AML-193 (cell line): ENCODE results near the gene CRISP3.
"Not testable (repeated sequence)": the region's sequence is repeated elsewhere in the genome, so short reads cannot be mapped to it uniquely, and the experiment has no call there.

ENCODE experiments used
- DNase-seq, 2 experiments: peaks; one replicate each; lab custom pipeline; 2025; lab: John Stamatoyannopoulos, UW

The CRISP3 gene, protein sequence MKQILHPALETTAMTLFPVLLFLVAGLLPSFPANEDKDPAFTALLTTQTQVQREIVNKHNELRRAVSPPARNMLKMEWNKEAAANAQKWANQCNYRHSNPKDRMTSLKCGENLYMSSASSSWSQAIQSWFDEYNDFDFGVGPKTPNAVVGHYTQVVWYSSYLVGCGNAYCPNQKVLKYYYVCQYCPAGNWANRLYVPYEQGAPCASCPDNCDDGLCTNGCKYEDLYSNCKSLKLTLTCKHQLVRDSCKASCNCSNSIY

DNA sequence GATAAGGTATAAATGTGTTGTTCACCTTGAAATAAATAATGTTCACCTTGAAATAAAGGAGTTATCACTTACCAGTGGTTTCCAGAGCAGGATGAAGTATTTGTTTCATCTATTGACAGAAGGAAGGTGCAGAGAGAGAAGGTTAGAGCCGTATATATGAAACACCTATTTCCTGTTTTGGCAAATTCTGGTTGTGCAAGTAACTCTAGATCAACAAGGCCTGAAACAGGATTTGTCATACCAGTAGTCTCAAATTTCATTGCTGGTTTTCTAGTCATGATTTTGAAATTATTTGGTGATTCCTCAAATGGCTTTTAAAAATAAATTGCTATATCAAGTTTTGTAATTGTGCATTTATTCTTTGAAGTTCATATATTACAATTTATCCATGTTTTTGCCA lies at the start of gene CRISP3:
Gene CRISP3 (minus strand): TSS at position 130 of the 400 bp plus-strand sequence. CDS start 21 bp downstream, at position 109.
- DNase-seq = no peak

DNA sequence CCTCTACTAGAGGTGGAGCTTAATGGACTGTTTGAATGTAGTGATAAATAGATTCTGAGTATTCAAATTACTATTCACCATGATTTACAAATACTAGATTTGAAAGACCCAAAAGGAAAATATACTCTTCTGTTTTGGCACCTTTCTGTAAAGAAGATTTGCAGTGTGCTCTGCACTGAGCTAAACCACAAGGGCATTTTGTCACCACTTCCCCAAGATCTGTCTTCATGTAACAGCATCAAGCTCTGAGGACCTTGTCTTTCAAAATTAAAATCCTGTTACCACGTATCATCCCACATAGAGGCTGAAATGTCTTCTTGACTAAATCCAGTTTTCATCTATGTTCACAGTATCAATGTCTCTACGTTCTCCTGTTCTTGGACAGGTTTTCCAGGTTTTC lies 46.2 kb upstream of the CRISP3 start:
- no peak for DNase-seq

DNA sequence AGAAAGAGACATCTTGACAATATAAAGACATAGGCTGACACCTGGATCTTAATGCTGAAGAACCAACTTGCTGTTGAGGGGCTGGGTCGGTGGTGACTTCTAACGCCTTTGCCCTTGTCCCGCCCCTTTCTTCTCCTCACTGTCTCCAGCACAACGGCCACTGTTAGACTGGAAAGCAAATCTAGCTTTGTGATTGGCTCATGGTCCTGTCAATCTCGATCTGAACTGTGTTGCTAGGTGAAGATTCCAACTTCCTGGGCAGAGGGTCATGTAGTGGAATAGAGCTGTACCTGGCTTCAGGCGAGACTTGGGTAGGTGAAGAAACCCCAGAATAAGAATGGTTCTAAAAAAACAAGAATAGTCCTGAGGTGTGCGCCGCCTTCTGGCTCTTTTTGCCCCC lies 43.0 kb upstream of the CRISP3 start, which contains the start of gene PGK2:
Gene PGK2 (minus strand): TSS at position 110 of the 400 bp plus-strand sequence. CDS start 98 bp downstream, at position 12.
- DNase-seq = no peak

DNA sequence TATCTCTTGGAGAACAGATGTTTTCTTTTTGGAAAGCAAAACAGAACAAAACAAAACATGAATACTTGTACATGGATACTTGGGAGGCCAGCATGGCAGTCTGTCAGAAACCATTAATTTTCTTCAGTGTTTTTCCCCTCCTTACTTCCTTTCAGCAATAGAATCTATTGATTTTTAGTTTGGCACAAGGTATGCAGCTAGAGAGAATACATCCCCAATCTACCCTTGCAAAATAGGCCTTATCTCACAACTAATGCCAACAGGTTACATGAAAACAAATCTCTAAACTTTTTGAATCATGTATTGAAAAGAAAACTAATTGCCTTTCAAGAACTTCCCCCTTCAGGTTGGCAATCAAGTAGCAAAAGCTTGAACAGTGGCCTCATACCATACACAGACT lies 40.1 kb upstream of the CRISP3 start:
- no peak for DNase-seq

DNA sequence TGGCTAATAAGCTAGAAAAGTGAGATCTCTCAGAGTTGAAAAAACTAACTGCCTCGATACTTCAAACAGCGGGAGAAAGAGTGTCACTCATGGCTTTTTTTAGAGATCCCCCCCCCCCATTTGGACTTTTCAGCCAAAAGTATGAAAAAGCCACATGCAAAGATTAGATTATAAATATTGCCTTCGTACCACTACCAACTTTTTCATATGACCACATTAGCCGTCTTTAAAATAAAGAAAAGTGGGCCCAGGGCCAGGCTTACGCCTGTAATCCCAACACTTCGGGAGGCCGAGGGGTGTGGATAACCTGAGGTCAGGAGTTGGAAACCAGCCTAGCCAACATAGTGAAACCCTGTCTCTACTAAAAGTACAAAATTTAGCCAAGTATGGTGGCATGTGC lies 38.5 kb upstream of the CRISP3 start:
- DNase-seq = no peak

DNA sequence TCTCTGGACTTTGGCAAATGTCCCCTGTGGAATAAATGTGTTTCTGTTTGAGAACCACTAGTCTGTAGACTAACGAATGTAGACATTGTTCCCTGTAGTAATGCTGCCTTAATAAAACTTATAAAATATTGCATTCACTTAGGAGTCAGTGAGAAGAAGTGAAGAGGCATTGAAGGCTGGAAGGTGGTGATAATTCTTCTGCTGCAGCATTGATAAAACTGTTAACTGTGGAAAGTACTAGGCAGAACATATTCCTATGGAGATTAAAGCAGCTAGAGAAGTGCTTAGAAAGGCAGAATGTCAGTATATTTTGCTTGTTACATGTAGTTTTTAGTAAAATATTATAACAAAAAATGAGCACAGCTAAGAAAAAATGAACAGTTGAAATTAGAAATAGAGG lies 38.1 kb upstream of the CRISP3 start:
- no peak for DNase-seq

DNA sequence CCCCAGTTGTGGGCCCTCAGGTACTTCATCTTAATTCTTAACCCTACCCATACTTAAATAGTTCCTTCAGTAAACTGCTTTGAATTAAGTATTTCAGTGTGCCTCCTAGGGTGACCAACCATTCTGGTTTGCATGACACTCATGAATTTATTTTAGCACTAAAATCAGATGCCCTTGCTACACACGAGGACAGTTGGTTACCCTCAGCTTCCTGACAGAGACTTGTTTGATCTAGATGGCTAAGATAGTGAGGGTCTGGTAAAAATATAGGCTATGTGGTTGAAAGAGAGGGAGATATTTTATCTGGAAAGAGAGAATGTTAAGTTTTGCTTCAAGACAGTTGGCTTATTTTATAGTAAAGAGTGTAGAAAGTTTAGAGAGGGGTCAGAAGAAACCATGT lies 32.3 kb upstream of the CRISP3 start:
- DNase-seq = no peak

DNA sequence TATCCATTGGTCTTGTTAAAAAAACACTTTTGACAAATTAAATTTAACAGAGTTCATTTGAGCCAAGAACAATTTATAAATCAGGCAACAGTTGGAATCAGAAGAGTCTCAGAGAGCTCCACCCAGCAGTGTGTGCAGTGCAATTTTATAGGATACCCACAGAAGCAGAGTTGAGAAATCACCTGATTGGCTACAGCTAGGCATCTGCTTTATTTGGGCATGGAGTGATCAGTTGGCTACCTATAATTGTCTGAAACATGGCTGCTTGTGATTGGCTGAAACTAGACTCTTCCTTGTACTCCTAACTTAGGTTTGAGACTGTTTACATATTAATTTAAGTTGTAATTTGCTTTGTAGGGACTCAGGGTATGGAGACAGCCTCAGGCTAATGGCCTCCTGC lies 30.9 kb upstream of the CRISP3 start:
- DNase-seq = no peak

DNA sequence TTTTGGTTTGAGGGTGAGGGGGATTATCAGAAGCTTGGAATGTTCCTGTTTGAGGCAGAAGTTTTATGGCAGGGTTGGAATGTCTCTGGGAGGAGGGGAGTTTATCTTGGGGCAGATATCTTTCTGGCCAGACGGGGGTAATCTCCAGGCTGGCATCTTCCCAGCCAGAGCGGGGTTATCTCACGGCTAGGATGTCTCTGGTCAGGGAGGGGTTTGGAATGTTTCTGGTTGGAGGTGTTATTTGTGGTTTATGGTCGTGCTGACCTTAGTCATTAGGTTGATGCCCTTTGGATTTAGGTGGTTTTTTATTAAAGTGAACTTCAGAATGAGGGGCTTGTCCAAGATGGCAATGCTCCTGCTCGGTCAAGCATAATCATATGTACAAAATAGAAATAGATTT lies 28.1 kb upstream of the CRISP3 start:
- DNase-seq = no peak

DNA sequence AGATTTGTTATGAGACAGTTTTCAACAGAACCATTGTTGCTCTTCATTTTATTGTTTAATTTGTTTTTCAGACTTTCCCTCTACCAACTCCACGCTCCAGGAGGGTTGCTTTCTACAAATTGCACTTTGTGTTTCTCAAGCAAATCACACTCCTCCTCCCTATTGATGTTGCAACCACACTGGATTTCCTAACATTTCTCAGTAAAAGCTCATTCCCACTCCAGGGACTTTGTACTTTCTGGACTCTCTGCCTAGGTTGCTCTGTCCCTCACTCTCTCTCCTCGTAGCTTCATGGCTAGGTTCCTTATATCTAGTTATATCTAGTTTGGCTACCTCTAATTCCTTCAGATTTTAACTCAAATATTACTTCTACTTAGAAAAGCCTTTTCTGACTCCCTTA lies 22.6 kb upstream of the CRISP3 start:
- DNase-seq = no peak

DNA sequence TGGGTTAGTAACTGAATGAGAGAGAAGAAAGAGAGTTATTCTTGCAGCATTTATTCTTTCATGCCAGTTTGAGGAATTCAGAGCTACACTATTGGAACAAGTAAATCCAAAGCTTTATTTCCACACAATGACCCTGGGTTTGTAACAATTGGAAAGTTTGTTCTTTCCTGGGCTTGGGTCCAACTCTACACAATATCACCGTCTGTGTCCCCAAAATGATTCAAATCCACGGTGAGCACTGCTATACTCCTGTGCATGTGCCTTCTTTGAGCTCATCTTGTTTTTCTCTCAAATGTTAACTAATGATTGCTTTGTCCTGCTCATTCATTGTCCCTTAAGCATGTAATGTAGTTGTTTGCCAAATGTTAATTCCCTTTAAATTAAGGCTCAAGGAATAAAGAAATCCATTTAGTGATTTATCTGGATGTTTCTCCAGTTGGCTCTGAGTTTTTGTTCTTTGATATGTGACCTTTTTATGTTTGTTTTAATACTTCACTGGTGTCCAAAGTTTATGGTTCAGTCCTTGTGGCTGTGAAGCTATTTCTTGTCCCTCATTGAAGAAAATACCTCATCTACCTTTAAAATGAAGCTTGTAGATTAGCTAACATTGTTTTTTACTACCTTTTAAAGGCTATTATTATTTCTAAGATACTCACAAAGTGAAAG lies 20.5 kb upstream of the CRISP3 start:
- DNase-seq = no peak

DNA sequence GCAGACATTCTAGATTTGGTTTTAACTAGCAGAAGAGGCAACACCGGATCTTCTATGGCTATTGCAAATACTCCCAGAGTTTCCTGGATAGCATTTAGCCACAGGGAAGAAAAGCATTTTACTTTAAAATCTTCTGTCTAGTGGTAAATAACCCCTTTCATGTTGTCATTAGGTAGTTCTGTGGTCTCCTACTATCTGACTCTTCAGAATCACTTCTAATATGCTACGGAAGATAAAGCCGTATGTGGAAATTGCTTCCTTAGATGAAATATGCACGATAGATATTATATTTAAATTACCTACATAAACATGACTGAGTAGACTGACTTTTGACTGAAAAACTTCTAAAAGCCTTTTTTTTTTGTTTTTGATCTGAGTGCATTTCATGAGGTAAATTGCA lies 759 bp downstream of the CRISP3 start:
- DNase-seq = no peak

DNA sequence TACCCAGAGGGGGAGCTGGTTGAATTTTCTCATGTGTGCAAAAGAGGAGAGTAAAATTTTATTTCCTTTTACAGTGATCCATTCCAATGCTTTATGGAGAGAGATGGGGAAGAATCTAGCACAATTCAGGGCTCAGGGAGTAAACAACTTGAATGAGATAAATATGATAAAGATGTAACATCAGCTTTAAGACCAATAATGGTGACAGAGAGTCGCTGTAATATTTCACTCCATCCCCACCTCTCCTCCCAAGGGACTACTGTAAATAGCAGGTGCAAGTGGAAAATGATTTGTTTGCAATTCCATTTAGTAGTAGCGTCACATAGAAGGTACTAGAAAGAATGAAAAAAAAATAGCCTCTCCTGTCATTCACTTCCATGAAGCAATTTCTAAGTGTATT lies 4.8 kb downstream of the CRISP3 start:
- no peak for DNase-seq

DNA sequence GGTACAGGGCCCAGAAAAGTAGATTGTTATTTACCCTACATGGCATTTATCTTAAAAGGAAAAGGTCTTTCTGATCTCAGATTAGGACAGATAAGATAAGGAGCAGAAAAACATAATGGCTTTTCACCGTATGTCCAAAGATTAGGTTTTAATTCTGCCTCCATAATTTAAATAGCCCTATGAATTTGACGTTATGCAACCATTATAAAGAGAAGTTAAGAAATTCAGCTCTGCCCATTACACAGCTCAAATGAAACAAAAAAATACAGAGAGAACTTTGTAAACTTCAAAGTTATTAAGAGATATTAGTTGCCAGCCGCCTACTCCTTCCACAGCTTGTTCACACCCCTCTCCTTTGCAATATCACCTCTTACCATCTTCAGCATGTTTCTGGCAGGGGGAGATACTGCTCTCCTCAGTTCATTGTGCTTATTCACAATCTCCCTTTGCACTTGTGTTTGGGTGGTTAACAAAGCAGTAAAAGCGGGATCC lies 8.1 kb downstream of the CRISP3 start:
- DNase-seq = no peak

DNA sequence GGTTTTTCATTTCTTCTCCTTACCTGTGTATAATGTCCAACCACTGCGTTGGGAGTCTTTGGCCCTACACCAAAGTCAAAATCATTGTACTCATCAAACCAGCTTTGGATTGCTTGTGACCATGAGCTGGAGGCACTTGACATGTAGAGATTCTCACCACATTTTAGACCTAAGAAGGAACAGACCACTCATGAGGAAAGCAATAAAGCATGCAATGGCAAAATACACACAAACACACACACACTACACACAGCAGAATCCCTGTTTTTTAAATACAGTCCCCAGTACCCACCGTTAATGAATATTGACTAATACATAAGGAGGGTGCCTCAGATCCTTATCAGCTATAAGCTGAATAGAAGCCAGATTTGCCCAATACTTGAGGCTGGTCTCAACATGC lies 10.5 kb downstream of the CRISP3 start:
- no peak for DNase-seq

DNA sequence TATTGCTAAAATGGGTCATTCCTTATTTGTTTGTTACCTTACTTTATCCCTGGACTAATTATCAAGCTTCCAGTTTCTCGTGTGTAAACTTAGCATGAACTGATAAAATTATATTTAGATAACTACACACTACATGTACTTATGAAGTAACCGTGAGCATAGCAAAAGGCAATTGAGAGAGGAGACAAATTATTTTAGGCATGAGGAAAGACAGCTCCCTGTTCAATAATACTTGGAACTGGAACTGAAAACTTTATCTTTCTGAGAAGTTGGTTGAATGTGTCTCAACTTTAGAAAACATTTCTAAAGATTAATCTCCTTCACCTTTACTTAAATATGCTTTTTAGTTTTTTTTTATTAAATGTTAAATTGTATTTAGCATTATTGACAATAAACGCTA lies 11.4 kb downstream of the CRISP3 start:
- DNase-seq = no peak

DNA sequence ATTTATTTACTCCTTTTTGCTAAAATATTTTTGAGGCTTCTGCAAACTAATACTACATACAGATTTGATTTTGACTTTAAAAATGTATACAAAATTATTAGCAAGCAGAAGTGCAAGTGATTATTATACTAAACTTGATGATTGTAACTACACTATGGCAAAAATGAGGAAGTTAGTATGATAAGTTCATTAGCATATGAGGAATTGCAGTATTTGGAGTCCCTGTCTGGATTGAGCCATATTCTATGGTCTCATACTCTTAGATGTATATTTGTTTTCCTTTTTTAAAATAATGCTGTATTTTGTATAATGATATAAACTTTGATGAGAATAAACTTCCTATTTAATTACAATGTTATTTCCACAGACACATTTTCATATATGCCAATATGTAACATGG lies 13.9 kb downstream of the CRISP3 start:
- peak in 1 of 2 experiments; percentile 33 for DNase-seq

DNA sequence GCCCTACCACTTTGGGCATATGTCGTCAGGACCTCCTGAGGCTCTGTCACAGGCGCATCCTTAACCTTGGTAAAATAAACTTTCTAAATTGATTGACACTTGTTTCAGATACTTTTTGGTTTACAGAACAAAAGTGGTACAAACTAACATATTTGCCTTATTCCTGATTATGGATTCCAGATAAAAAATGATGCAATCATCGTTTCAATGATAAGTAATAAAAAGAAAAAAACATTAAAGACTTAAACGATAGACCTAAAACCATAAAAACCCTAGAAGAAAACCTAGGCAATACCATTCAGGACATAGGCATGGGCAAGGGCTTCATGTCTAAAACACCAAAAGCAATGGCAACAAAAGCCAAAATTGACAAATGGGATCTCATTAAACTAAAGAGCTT lies 20.3 kb downstream of the CRISP3 start:
- DNase-seq = not testable (repeated sequence)

DNA sequence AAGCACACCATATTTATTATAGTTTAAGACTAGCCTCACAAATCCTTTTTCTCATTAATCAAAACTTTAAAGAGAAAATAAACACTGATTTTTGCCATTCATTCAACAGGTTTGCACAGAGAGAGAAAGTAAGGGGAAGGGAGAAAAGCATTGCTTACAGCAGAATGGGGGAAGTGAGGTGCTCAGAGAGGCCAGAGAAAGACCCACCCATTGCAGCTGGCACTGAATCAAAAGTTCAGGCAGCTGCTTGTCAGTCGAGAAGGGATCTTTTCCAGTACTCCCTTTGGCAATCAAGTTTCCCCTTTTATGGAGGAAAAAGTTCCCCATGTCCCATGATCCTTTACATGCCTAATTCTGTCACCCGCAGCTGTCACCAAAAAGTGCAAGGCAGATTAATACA lies 22.9 kb downstream of the CRISP3 start:
- DNase-seq = no peak

DNA sequence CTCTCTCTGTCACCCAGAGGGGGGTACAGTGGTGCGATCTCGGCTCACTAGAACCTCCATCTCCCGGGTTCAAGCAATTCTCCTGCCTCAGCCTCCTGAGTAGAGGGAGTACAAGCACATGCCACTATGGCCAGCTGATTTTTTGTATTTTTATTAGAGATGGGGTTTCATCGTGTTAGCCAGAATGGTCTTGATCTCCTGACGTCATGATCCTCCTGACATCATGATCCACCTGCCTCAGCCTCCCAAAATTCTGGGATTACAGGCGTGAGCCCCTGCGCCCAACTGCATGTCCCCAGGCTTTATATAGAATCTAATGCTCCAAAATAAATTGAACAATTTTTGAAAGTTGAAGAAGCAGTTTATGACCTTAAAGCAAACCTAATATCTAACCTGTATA lies 23.8 kb downstream of the CRISP3 start:
- no peak for DNase-seq

DNA sequence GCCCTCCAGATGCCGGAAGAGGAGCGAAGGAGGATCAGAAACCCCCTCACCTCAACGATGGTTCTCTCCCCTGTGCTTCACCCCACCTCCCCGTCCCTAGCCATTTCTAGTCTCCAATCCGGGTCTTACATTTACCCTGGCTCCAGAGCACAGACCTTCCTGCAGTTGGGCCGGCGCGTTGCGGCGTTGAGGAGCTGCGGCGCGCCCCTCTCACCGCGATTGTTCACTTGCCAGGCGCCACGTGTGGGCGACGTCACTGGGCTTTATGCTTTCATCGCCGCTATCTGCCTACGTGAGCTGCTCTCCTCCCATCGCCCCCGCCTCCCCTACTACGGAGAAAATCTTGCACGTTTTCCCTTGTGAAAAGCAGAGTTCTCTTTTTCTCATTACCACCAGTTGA lies 30.8 kb downstream of the CRISP3 start, which contains the start of gene CRISP2:
Gene CRISP2 (minus strand): TSS at position 198 of the 400 bp plus-strand sequence. CDS start 4,347 bp downstream, outside the sequence.
- DNase-seq = no peak

DNA sequence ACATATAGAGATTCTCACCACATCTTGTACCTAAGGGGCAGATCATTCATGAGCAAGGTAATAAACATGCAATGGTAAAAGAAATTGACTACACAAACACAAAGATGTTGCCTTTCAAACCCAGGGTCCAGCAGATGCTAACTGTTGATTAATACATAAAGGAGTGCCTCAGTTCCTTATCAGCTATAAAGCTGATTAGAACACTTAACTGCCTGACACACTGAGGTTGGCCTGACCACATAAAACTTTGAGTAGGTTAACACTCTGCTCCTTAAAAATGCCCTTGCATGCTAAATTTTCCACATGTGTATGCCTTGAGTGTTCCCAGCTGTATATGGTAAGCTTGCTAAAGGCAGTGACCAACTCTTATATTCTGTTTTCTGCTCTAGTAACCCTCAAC lies 45.7 kb downstream of the CRISP3 start:
- no peak for DNase-seq

DNA sequence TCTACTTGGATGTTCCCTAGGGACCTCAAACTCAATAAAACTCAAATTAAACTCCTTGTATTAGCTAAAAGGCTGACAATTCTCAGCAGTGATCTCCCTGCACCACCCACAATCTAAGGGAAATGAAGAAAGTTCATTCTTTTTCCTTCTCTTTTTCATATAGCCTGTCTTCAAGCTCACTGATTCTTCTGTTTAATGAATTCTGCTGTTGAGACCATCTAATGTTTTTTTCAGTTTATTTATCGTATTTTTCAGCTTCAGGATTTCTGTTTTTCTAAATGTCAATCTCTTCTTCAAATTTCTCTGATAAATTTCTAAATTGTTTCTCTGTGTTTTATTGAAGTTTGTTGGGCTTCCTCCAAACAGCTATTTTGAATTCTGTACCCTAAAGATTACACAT lies 50.7 kb downstream of the CRISP3 start:
- DNase-seq = no peak

DNA sequence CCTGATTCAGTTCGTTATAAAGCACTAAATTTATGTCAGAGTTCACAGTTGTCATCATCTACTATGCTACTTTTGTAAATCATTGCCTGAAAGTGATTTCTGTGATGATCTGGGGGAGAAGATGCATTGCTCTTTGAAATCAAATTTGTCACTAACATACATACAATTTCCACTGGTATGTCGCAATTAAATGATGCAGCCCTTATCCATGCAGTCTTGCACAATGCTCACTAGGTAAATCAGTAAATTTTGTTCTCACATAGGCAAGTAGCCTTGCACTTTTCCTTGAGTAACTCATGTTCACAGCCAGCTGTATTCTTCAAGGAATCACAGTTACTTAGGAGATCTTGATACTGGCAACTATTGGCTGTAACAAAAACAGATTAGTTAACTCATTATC lies 51.7 kb downstream of the CRISP3 start:
- no peak for DNase-seq
